Spleen (tissue), 7 donors: Measurements from ENCODE around the gene TAX1BP1.

Experiments
- POLR2A ChIP-seq, 3 donors: fragments of 450-650 bp; IDR thresholded peaks; one replicate each; pipeline ENCODE4 v1.5.1; 2017; ENCODE audit warnings: antibody characterized with exemption in 3 of 3, mild to moderate bottlenecking in 1 of 3
- POLR2AphosphoS5 ChIP-seq, 3 donors: sonication (generic); formaldehyde crosslinking; IDR thresholded peaks; one replicate each; pipeline ENCODE4 v1.5.1; 2017; ENCODE audit warnings: antibody characterized with exemption in 3 of 3
- TF ChIP-seq, protein P1 (sequence below), 11 experiments: fragments of 200-600 bp in 7 of 11; fragments of 450-650 bp in 4 of 11; sonication (generic) in 4 of 11; IDR thresholded peaks in 8 of 11; conservative IDR thresholded peaks in 3 of 11; 1 replicate in 7 of 11; 2 replicates in 4 of 11; pipeline versions ENCODE4 v1.4.0 to v1.8.0; 2016 to 2021; ENCODE audit warnings: antibody characterized with exemption in 11 of 11, inconsistent platforms in 4 of 11, mild to moderate bottlenecking in 1 of 11
- donor health status: DM: no; HTN: no; CAD: no; lungs with moderate emphysema.
- donor health status: DM: no; HTN: no; CAD: no.
- donor health status: DM: no; HTN: no; CAD: no.

GRCh38 chr7:27759491-27759890 lies 19.5 kb downstream of the TAX1BP1 start:
- TF ChIP-seq, protein P1, sequence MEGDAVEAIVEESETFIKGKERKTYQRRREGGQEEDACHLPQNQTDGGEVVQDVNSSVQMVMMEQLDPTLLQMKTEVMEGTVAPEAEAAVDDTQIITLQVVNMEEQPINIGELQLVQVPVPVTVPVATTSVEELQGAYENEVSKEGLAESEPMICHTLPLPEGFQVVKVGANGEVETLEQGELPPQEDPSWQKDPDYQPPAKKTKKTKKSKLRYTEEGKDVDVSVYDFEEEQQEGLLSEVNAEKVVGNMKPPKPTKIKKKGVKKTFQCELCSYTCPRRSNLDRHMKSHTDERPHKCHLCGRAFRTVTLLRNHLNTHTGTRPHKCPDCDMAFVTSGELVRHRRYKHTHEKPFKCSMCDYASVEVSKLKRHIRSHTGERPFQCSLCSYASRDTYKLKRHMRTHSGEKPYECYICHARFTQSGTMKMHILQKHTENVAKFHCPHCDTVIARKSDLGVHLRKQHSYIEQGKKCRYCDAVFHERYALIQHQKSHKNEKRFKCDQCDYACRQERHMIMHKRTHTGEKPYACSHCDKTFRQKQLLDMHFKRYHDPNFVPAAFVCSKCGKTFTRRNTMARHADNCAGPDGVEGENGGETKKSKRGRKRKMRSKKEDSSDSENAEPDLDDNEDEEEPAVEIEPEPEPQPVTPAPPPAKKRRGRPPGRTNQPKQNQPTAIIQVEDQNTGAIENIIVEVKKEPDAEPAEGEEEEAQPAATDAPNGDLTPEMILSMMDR (IDR thresholded peaks at IDR 0.05 in 8 of 11, conservative IDR thresholded peaks at IDR 0.05 in 3 of 11), result no peak
- TF ChIP-seq POLR2A (IDR thresholded peaks at IDR 0.05) (no peak), POLR2AphosphoS5 (IDR thresholded peaks at IDR 0.05) (no peak)
